RWPE2 (cell line): ENCODE data around the gene SHROOM2.
A peak's percentile ranks its signal among the peaks of the same experiment; 100 is the strongest.
"Not testable (repeated sequence)": the region's sequence is repeated elsewhere in the genome, so short reads cannot be mapped to it uniquely, and the experiment has no call there.

ENCODE experiments used
- ATAC-seq: fragments of 200-7000 bp; cut with Tn5 transposase; 3 replicates; pipeline ENCODE4 v1.9.1; 2021; ENCODE audit warnings: low read depth
- DNase-seq: peaks from one replicate; pipeline ENCODE4 v3.0.0-alpha.2; 2020; ENCODE audit warnings: low spot score
- H3K27ac ChIP-seq: fragments of 450-650 bp; 2 replicates; pipeline ENCODE4 v1.5.1; 2017; ENCODE audit warnings: mild to moderate bottlenecking; ENCODE audit not compliant: poor library complexity, severe bottlenecking
- H3K27me3 ChIP-seq: fragments of 250-450 bp; sonication (Bioruptor Pico); 2 replicates; pipeline ENCODE4 v1.5.1; 2021; ENCODE audit warnings: mild to moderate bottlenecking, moderate library complexity; ENCODE audit not compliant: insufficient read depth, poor library complexity, severe bottlenecking
- H3K36me3 ChIP-seq: fragments of 250-450 bp; sonication (Bioruptor Pico); 2 replicates; pipeline ENCODE4 v1.5.1; 2020; ENCODE audit warnings: low read depth, mild to moderate bottlenecking, moderate library complexity
- H3K4me1 ChIP-seq: fragments of 250-450 bp; sonication (Bioruptor Pico); 2 replicates; pipeline ENCODE4 v1.5.1; 2021; ENCODE audit warnings: mild to moderate bottlenecking, moderate library complexity; ENCODE audit not compliant: insufficient read depth, poor library complexity, severe bottlenecking
- H3K4me3 ChIP-seq: fragments of 250-450 bp; sonication (Bioruptor Pico); 2 replicates; pipeline ENCODE4 v1.5.1; 2021; ENCODE audit warnings: mild to moderate bottlenecking, moderate library complexity; ENCODE audit not compliant: severe bottlenecking
- H3K9me3 ChIP-seq: fragments of 250-450 bp; sonication (Bioruptor Pico); 2 replicates; pipeline ENCODE4 v1.5.1; 2021; ENCODE audit warnings: mild to moderate bottlenecking, moderate library complexity; ENCODE audit not compliant: severe bottlenecking
- CTCF ChIP-seq: fragments of 450-650 bp; IDR thresholded peaks from one replicate; pipeline ENCODE4 v1.5.1; 2017; ENCODE audit warnings: mild to moderate bottlenecking, moderate library complexity; ENCODE audit not compliant: poor library complexity, severe bottlenecking

Gene SHROOM2

GRCh38 chrX:9802737-9803136 lies 16.5 kb downstream of the SHROOM2 start:
- Histone ChIP-seq H3K36me3 (no peaks in the 10 kb centered on the region), H3K27me3 (no peaks in the 10 kb centered on the region), H3K4me3 (no peak overlapping the region), H3K27ac (no peak overlapping the region), H3K9me3 (no peaks in the 10 kb centered on the region), H3K4me1 (peaks cover 3% of the 10 kb centered on the region)
- DNase-seq (no peak), ATAC-seq (no peak)
- no peak for TF ChIP-seq CTCF

DNA sequence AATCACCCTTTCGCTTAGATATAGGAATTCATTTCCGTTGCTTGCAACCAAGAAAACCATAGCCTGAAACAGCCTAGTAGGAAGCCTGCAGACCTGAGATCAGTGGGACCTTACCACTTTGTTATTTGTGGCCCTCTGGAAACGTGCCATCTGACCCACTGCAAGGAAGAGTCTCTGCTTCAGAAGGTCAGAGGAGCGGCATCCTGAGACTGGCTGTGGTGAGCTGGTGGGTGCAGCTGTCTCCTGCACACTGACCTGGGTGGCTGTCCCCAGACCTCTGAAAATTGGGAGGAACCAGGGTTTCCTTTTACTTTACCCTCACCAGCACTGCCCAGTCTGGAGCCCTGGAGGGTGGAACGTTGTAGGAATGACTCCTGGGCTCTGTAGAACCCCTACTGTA lies 18.2 kb downstream of the SHROOM2 start:
- no peaks in the 10 kb centered on the region for H3K9me3 ChIP-seq
- DNase-seq (no peak), ATAC-seq (no peak)
- no peaks in the 10 kb centered on the region for H3K36me3 ChIP-seq
- no peak for TF ChIP-seq CTCF
- peaks cover 4% of the 10 kb centered on the region for H3K4me1 ChIP-seq
- H3K4me3 ChIP-seq, result no peak overlapping the region
- no peak overlapping the region for H3K27ac ChIP-seq
- H3K27me3 ChIP-seq, result no peaks in the 10 kb centered on the region

DNA sequence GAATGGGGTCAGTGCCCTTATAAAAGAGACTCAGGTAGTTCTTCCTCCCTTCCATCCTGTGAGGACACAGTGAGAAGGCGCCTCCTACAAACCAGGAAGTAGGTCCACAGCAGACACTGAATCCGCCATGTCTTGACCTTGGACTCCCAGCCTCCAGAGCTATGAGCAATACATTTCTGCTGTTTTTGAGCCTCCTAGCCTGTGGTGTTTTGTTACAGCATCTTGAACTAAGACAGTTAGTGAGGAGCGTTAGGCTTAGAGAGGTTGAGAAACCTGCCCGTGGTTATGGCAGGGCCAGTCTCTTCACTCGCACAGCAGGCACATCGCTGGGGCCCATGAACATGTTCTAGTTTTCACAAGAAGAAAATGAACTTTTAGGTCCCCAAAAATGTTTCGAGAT lies 19.7 kb downstream of the SHROOM2 start:
- ATAC-seq (no peak), DNase-seq (no peak)
- H3K9me3 ChIP-seq, result no peaks in the 10 kb centered on the region
- H3K27ac ChIP-seq, result no peak overlapping the region
- TF ChIP-seq CTCF, result no peak
- peaks cover 4% of the 10 kb centered on the region for H3K4me1 ChIP-seq
- no peaks in the 10 kb centered on the region for H3K27me3 ChIP-seq
- H3K4me3 ChIP-seq, result no peak overlapping the region
- H3K36me3 ChIP-seq, result no peaks in the 10 kb centered on the region

DNA sequence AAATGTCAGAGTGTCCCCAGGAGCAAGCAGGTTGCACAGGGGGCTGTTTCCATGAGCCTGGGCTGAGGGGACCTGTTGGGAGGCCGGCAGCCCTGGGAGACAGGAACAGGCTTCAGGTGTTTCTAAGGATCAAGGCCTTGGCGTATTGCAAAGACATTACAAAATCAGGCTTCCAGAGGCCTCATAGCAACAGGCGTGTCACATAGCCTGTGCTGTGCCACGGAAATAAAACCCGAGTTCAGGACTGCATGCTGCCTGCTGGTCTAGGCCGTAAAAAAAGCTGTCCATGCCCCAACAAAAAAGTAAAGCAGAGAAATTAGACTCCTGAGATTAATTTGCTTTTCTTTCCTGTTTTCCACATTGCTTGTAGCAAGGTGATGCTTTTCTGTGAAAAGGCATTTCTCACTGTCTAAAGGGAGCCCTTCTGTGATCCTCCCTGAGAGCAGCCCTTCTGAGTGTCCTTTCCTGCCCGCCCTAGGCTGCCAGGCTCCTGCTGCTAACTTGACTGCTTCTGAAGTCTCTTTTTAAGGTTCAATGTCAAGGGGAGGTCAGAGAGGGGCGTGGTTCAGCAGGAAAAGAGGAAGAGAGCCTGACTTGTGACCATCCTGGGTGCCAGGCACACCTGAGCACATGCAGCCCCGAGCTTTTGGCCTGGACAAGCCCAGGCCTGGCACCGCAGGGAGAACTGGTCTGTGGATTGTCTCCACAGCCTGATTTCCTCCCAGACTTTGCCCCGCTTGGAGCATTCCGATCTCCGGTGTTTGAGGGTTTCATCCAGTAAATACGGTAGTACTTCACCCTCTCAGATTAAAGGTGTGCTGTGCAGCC lies 21.3 kb downstream of the SHROOM2 start:
- DNase-seq (no peak), ATAC-seq (peak; percentile 86)
- Histone ChIP-seq H3K9me3 (no peaks in the 10 kb centered on the region), H3K36me3 (no peaks in the 10 kb centered on the region), H3K27me3 (no peaks in the 10 kb centered on the region), H3K27ac (peak overlapping the region; percentile 67), H3K4me1 (peaks cover 4% of the 10 kb centered on the region), H3K4me3 (no peak overlapping the region)
- no peak for TF ChIP-seq CTCF

DNA sequence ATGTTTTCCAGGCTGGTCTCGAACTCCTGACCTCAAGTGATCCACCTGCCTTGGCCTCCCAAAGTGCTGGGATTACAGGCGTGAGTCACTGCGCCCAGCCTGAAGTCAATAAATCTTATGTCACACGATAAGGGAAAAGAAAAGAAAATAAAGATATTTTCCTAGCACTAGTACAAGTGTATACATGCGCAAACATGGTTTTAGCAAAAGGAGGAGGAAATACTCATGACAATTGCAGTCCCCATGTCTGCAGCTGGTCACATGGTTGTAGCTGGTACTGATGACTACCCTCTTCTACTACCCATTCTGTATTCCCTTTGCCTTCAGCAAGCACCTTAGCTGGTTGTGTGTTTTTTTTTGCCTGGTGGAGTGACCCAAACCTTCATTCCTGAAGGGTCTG lies 23.6 kb downstream of the SHROOM2 start:
- H3K4me1 ChIP-seq, H3K27me3 ChIP-seq, H3K4me3 ChIP-seq, H3K9me3 ChIP-seq, H3K27ac ChIP-seq, DNase-seq, H3K36me3 ChIP-seq, ATAC-seq: not testable (repeated sequence)

DNA sequence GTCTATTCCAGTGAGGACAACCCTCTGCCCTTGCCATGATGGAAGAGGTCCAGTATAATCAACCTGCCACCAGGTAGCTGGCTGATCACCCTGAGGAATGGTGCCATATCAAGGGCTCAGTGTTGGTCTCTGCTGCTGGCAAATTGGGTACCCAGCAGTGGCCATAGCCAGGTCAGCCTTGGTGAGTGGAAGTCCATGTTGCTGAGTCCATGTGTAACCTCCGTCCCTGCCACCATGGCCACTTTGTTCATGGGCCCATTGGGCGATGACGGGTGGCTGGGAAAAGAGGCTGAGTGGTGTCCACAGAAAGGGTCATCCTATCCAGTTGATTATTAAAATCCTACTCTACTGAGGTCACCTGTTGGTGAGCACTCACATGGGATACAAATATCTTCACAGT lies 24.9 kb downstream of the SHROOM2 start:
- not testable (repeated sequence) for DNase-seq, H3K27ac ChIP-seq, H3K4me3 ChIP-seq, H3K9me3 ChIP-seq, ATAC-seq, H3K4me1 ChIP-seq, H3K36me3 ChIP-seq, H3K27me3 ChIP-seq
